ENCODE data around the gene LRCH1. TPM values are rescaled to one million over a fixed set of nuclear protein-coding genes. Genes with fewer than 3 reads are reported as not detected.

The LRCH1 gene
- total RNA-seq, 4 donors from 2014 or later = 17.2 to 25.7 (median 21.9) TPM

- Histone ChIP-seq H3K4me1 (peaks cover 0 to 30% (median 2%) of the 10 kb centered on the region in 4 donors), H3K4me3 (no peak overlapping the region), H3K27ac (no peak overlapping the region), H3K9me3 (no peaks in the 10 kb centered on the region), H3K27me3 (no peaks in the 10 kb centered on the region), H3K36me3 (no peaks in the 10 kb centered on the region)
- DNase-seq (ENCODE audit: low spot score in 2 of 2) = no peak
- TF ChIP-seq EP300 (IDR thresholded peaks at IDR 0.05) (no peak), POLR2A (IDR thresholded peaks at IDR 0.05) (no peak)
- TF ChIP-seq, protein P1, sequence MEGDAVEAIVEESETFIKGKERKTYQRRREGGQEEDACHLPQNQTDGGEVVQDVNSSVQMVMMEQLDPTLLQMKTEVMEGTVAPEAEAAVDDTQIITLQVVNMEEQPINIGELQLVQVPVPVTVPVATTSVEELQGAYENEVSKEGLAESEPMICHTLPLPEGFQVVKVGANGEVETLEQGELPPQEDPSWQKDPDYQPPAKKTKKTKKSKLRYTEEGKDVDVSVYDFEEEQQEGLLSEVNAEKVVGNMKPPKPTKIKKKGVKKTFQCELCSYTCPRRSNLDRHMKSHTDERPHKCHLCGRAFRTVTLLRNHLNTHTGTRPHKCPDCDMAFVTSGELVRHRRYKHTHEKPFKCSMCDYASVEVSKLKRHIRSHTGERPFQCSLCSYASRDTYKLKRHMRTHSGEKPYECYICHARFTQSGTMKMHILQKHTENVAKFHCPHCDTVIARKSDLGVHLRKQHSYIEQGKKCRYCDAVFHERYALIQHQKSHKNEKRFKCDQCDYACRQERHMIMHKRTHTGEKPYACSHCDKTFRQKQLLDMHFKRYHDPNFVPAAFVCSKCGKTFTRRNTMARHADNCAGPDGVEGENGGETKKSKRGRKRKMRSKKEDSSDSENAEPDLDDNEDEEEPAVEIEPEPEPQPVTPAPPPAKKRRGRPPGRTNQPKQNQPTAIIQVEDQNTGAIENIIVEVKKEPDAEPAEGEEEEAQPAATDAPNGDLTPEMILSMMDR (IDR thresholded peaks at IDR 0.05) = no peak
- 72 to 77% methylated on average over 2 of the region's 2 CpGs for WGBS, 2 donors
These were observed 6.4 kb downstream of the LRCH1 start for GRCh38 chr13:46559272-46559805.

DNA sequence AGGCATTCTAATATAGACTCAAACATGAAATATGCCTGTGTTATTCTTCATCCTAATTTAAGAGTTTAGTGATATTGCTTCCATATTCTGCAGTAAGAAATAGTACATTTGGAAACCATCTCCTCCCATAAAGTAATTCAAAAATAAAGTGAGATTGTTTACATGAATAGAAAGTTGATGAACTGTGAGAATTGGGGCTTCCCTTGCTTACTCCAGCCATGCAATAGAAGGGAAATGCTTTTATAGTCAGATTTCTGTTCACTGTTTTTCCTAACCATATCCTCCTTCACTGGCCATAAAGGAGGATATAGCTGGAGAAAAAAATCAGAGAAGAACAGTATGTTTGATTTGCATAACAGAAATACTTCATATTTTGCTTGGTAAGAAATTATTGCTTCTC lies 7.8 kb downstream of the LRCH1 start:
- no peaks in the 10 kb centered on the region for H3K36me3 ChIP-seq
- H3K27ac ChIP-seq = no peak overlapping the region
- no peak overlapping the region for H3K4me3 ChIP-seq
- no peaks in the 10 kb centered on the region for H3K9me3 ChIP-seq
- peaks cover 0 to 26% (median 2%) of the 10 kb centered on the region in 4 donors for H3K4me1 ChIP-seq
- no peak for TF ChIP-seq POLR2A (IDR thresholded peaks at IDR 0.05)
- no peaks in the 10 kb centered on the region for H3K27me3 ChIP-seq
- DNase-seq (ENCODE audit: low spot score in 2 of 2) = no peak

- Histone ChIP-seq H3K27ac (no peak overlapping the region), H3K9me3 (no peaks in the 10 kb centered on the region), H3K4me3 (no peak overlapping the region), H3K27me3 (no peaks in the 10 kb centered on the region), H3K36me3 (no peaks in the 10 kb centered on the region), H3K4me1 (peaks cover 0 to 29% (median 2%) of the 10 kb centered on the region in 4 donors)
- WGBS, 2 donors = 26 to 32% methylated on average over 2 of the region's 2 CpGs
- TF ChIP-seq, protein P1 (IDR thresholded peaks at IDR 0.05) = no peak
- TF ChIP-seq EP300 (IDR thresholded peaks at IDR 0.05) (no peak), POLR2A (IDR thresholded peaks at IDR 0.05) (no peak)
- no peak for DNase-seq (ENCODE audit: low spot score in 2 of 2)
These were observed 8.3 kb downstream of the LRCH1 start for GRCh38 chr13:46561286-46561685.

GRCh38 chr13:46561691-46562090 lies 8.7 kb downstream of the LRCH1 start:
- no peak overlapping the region for H3K4me3 ChIP-seq
- no peaks in the 10 kb centered on the region for H3K36me3 ChIP-seq
- H3K9me3 ChIP-seq = no peaks in the 10 kb centered on the region
- TF ChIP-seq, protein P1 (IDR thresholded peaks at IDR 0.05) = no peak
- TF ChIP-seq EP300 (IDR thresholded peaks at IDR 0.05) = no peak
- TF ChIP-seq POLR2A (IDR thresholded peaks at IDR 0.05) = no peak
- no peak overlapping the region for H3K27ac ChIP-seq
- H3K4me1 ChIP-seq = peaks cover 0 to 33% (median 2%) of the 10 kb centered on the region in 4 donors
- WGBS, 2 donors = 87 to 89% methylated on average over 1 of the region's 1 CpG
- no peak for DNase-seq (ENCODE audit: low spot score in 2 of 2)
- H3K27me3 ChIP-seq = no peaks in the 10 kb centered on the region

DNA sequence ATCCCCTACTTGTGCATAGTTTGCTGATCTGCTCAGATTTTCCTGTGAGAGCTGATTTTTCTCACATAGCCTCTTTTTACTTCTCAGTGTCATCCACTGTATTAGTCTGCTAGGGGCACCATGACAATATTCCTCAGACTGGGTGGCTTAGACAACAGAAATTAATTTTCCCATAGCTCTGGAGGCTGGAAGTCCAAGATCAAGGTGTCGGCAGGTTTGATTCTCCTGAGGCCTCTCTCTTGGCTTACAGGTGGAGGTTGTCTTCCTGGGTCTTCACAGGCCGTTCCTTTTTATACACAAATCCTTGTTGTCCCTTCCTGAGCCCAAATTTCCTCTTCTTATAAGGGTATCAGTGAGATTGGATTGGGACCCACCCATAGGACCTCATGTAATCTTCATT lies 9.2 kb downstream of the LRCH1 start:
- DNase-seq (ENCODE audit: low spot score in 2 of 2) = no peak
- Histone ChIP-seq H3K4me1 (peaks cover 0 to 34% (median 2%) of the 10 kb centered on the region in 4 donors), H3K4me3 (no peak overlapping the region), H3K9me3 (no peaks in the 10 kb centered on the region), H3K36me3 (no peaks in the 10 kb centered on the region), H3K27me3 (no peaks in the 10 kb centered on the region), H3K27ac (no peak overlapping the region)
- TF ChIP-seq POLR2A (IDR thresholded peaks at IDR 0.05) = no peak
- TF ChIP-seq EP300 (IDR thresholded peaks at IDR 0.05) = no peak
- TF ChIP-seq, protein P1 (IDR thresholded peaks at IDR 0.05) = no peak
- WGBS, 2 donors = 100% methylated on average over 2 of the region's 2 CpGs

GRCh38 chr13:46562581-46562980 lies 9.6 kb downstream of the LRCH1 start:
- TF ChIP-seq, protein P1 (IDR thresholded peaks at IDR 0.05) = no peak
- Histone ChIP-seq H3K4me3 (no peak overlapping the region), H3K27me3 (no peaks in the 10 kb centered on the region), H3K4me1 (peaks cover 0 to 34% (median 1%) of the 10 kb centered on the region in 4 donors), H3K9me3 (no peaks in the 10 kb centered on the region), H3K27ac (no peak overlapping the region), H3K36me3 (no peaks in the 10 kb centered on the region)
- 92 to 93% methylated on average over 5 of the region's 5 CpGs for WGBS, 2 donors
- no peak for DNase-seq (ENCODE audit: low spot score in 2 of 2)
